Measurements from ENCODE around the gene FAM135A. TPM values are rescaled to one million over a fixed set of nuclear protein-coding genes. Genes with fewer than 3 reads are reported as not detected.

Gene FAM135A
- 10.1 to 16.2 TPM (median 14.0 TPM) in 5 replicates for total RNA-seq (2022; extraction: Qiagen RNA extraction)

GRCh38 chr6:70413114-70413991 is at the start of gene FAM135A:
TSS of gene FAM135A (plus strand) at chr6:70413508. CDS start at chr6:70428343, 14,835 bp downstream.

DNA sequence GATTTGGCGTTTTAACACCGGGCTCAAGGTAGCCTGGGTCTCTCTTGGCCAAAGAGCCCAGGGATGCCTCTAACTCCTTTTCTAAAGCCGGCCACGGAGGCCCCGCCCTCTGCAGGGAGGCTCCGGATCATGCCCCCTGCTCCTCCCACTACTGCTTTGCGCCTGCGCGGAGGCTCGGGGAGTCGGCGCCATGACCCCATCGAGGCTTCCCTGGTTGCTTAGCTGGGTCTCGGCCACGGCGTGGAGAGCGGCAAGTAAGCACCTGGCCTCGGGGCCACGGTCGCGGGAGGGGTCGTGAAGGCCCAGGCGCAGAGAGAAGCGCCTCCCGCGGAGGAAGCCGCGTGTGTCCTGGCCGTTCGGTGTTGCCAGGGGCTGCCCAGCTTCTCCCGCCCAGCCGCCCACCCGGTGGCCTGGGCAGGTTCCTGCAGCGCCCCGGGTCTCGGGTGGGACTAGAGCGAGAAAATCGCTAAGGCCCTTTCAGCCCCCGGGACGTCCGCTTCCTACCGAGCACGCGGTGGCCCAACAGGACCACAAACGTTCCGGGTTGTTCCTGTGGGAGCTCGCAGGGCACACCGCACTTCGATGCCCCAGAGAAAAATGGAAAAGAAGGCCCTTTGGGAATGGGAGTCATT is 153.6 kb downstream of the FAM135A start, which contains the start of gene SDHAF4:
Gene SDHAF4 (plus strand): TSS at position 180 of the 632 bp plus-strand sequence. CDS start 11 bp downstream, at position 191.

Other genes with a start within 250 kb of the FAM135A start
- not detected in 5 replicates for gene COL9A1, start 110.4 kb upstream of the FAM135A start, total RNA-seq (2022; extraction: Qiagen RNA extraction)
- 2.9 to 5.4 TPM (median 4.1 TPM) in 5 replicates for gene SDHAF4, start 153.4 kb downstream of the FAM135A start, total RNA-seq (2022; extraction: Qiagen RNA extraction)